Neural progenitor cell (in vitro differentiated cells): Measurements from ENCODE around the gene LAMTOR5. TPM values are rescaled to one million over a fixed set of nuclear protein-coding genes. Genes with fewer than 3 reads are reported as not detected.

Experiments
- DNase-seq: peaks from one replicate; pipeline ENCODE4 v3.0.0-alpha.2; 2016; ENCODE audit warnings: low spot score
- H2AFZ ChIP-seq: fragments of 200-600 bp; sonication (generic); replicated peaks from 2 replicates; pipeline ENCODE4 v1.6.1; 2016; ENCODE audit warnings: antibody characterized with exemption
- H3F3A ChIP-seq: fragments of 200-600 bp; sonication (generic); 2 replicates; pipeline ENCODE4 v1.6.1; 2016; ENCODE audit warnings: antibody characterized with exemption, low read depth
- H3K27ac ChIP-seq: fragments of 200-600 bp; sonication (generic); 2 replicates; pipeline ENCODE4 v1.5.1; 2016; ENCODE audit warnings: mild to moderate bottlenecking
- H3K27me3 ChIP-seq: fragments of 200-600 bp; sonication (generic); 2 replicates; pipeline ENCODE4 v1.6.1; 2016; ENCODE audit warnings: mild to moderate bottlenecking, moderate library complexity
- H3K36me3 ChIP-seq: fragments of 200-600 bp; sonication (generic); 2 replicates; pipeline ENCODE4 v1.5.1; 2016
- H3K4me1 ChIP-seq: fragments of 200-600 bp; sonication (generic); 2 replicates; pipeline ENCODE4 v1.6.1; 2016; ENCODE audit warnings: mixed run types
- H3K4me2 ChIP-seq: fragments of 200-600 bp; sonication (generic); 2 replicates; pipeline ENCODE4 v1.6.1; 2016
- H3K4me3 ChIP-seq: fragments of 200-600 bp; sonication (generic); 2 replicates; pipeline ENCODE4 v1.5.1; 2016
- H3K79me2 ChIP-seq: fragments of 200-600 bp; sonication (generic); 2 replicates; pipeline ENCODE4 v1.6.1; 2016; ENCODE audit warnings: low read depth
- H3K9ac ChIP-seq: fragments of 200-600 bp; sonication (generic); 2 replicates; pipeline ENCODE4 v1.6.1; 2016
- H3K9me3 ChIP-seq: fragments of 200-600 bp; sonication (generic); 2 replicates; pipeline ENCODE4 v1.5.1; 2016; ENCODE audit warnings: low read depth
- H4K20me1 ChIP-seq: fragments of 200-600 bp; sonication (generic); 2 replicates; pipeline ENCODE4 v1.6.1; 2016; ENCODE audit warnings: low read depth
- H3K27ac Mint-ChIP-seq: 3 replicates; pipeline ENCODE4 v1.8.0; 2021; ENCODE audit warnings: mixed read lengths
- H3K27me3 Mint-ChIP-seq: 2 replicates; pipeline ENCODE4 v1.8.0; 2022; ENCODE audit warnings: low read depth, mild to moderate bottlenecking, inconsistent platforms, moderate library complexity, mixed read lengths; ENCODE audit not compliant: insufficient read depth
- H3K36me3 Mint-ChIP-seq: 3 replicates; pipeline ENCODE4 v1.8.0; 2021; ENCODE audit warnings: mixed read lengths
- H3K4me1 Mint-ChIP-seq: 3 replicates; pipeline ENCODE4 v1.8.0; 2021; ENCODE audit warnings: mixed read lengths
- H3K4me3 Mint-ChIP-seq: 3 replicates; pipeline ENCODE4 v1.8.0; 2021; ENCODE audit warnings: mild to moderate bottlenecking, moderate library complexity, mixed read lengths
- H3K9me3 Mint-ChIP-seq: 3 replicates; pipeline ENCODE4 v1.8.0; 2020; ENCODE audit warnings: mixed read lengths
- CTCF ChIP-seq: fragments of 200-600 bp; sonication (generic); IDR thresholded peaks from 2 replicates; pipeline ENCODE4 v1.5.1; 2017; ENCODE audit warnings: antibody characterized with exemption, mild to moderate bottlenecking
- EZH2 ChIP-seq: fragments of 200-600 bp; sonication (generic); IDR thresholded peaks from 2 replicates; pipeline ENCODE4 v1.6.1; 2017; ENCODE audit warnings: antibody characterized with exemption, mild to moderate bottlenecking, moderate library complexity
- EZH2phosphoT487 ChIP-seq: fragments of 200-600 bp; sonication (generic); IDR thresholded peaks from 2 replicates; pipeline ENCODE4 v1.6.1; 2017; ENCODE audit warnings: antibody characterized with exemption
- total RNA-seq: library from RNA; depleted of rRNA; stranded (reverse); fragments of >200 nt; gene quantifications from 2 replicates; pipeline ENCODE4 v1.2.3, GENCODE V29; 2015; ENCODE audit warnings: low replicate concordance

LAMTOR5 gene
- total RNA-seq, 1 donor from 2014 or later: 46.8 TPM

- no peaks in the 10 kb centered on the region for H3K36me3 ChIP-seq
- Mint-ChIP-seq H3K4me1 (no peaks in the 10 kb centered on the region), H3K9me3 (no peaks in the 10 kb centered on the region), H3K4me3 (no peak within 1 kb of the TSS), H3K27me3 (peaks cover 18% of the 10 kb centered on the region), H3K27ac (no peak within 1 kb of the TSS), H3K36me3 (no peaks in the 10 kb centered on the region)
- H3K27me3 ChIP-seq: no peaks in the 10 kb centered on the region
- H3K9ac ChIP-seq: no peak within 1 kb of the TSS
- H3K4me2 ChIP-seq: no peak within 1 kb of the TSS
- H2AFZ ChIP-seq: no peak within 1 kb of the TSS
- no peak within 1 kb of the TSS for H3K27ac ChIP-seq
- H3K9me3 ChIP-seq: no peaks in the 10 kb centered on the region
- DNase-seq: no peak
- no peaks in the 10 kb centered on the region for H3K79me2 ChIP-seq
- H3F3A ChIP-seq: no peaks in the 10 kb centered on the region
- no peaks in the 10 kb centered on the region for H3K4me1 ChIP-seq
- TF ChIP-seq EZH2 (no peak), EZH2phosphoT487 (no peak), CTCF (no peak)
- no peaks in the 10 kb centered on the region for H4K20me1 ChIP-seq
- no peak within 1 kb of the TSS for H3K4me3 ChIP-seq
Measured at GRCh38 chr1:110450929-110451328, 43.4 kb upstream of the LAMTOR5 start, which contains the start of gene PROK1. Gene PROK1, plus strand, starts transcription at chr1:110451149. Its CDS starts 68 bp downstream, at chr1:110451217.

DNA sequence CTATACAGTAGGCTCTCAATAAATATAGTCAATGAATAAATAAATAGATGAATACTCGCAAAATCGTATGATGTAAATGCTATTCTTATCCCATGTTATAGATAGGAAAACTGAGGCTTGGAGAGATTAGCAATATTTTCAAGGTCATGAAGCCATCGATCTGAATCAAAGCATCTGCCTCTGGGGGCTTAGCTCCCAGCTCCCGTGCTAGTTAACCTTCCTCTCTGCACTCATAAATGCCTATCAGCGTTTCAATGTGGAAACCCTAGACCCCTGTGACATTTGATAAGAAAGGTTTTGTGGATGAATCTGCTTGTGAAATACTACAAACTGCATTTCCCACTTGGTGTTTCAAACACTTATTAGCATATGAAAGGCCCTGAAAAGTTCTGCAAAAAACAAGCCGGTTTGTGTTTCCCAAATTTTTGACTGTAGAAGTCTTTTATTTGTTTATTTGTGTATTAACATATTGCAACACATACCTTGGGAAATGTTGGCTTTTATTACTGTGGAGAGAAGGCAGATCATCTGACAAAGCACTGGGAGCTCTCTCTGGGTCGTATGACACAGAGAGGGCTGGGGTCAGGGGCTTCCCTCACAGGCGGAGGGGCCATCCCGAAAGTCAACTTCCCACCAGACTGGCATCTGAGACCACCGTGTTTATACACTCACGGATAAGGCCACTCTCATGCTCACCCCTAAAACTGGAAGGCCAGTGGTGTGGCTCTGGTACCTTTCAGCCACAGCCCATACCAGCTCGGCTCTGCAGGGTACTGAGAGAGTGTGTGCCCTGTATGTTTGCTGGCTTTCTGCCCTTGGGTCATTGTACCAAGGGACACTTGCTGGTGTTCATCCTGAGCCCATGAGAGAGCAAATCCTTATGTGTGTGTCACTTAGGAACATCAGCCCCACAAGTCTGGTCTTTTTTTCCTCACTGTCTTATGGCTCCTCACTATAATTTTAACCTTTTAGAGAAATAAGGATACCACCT is 42.5 kb upstream of the LAMTOR5 start:
- Mint-ChIP-seq H3K4me3 (no peak overlapping the region), H3K27ac (no peak overlapping the region), H3K27me3 (peaks cover 18% of the 10 kb centered on the region), H3K9me3 (no peaks in the 10 kb centered on the region), H3K4me1 (no peaks in the 10 kb centered on the region), H3K36me3 (no peaks in the 10 kb centered on the region)
- Histone ChIP-seq H3K36me3 (no peaks in the 10 kb centered on the region), H3K4me1 (no peaks in the 10 kb centered on the region), H3K27ac (no peak overlapping the region), H2AFZ (no peak overlapping the region), H4K20me1 (no peaks in the 10 kb centered on the region), H3K4me3 (no peak overlapping the region), H3K9ac (no peak overlapping the region), H3K4me2 (no peak overlapping the region), H3F3A (no peaks in the 10 kb centered on the region), H3K79me2 (no peaks in the 10 kb centered on the region), H3K27me3 (no peaks in the 10 kb centered on the region), H3K9me3 (no peaks in the 10 kb centered on the region)
- no peak for TF ChIP-seq EZH2
- TF ChIP-seq EZH2phosphoT487: no peak
- no peak for TF ChIP-seq CTCF
- DNase-seq: no peak

- Histone ChIP-seq H2AFZ (no peak overlapping the region), H4K20me1 (no peaks in the 10 kb centered on the region), H3K9ac (no peak overlapping the region), H3K4me2 (no peak overlapping the region), H3K4me3 (no peak overlapping the region), H3K79me2 (no peaks in the 10 kb centered on the region), H3F3A (no peaks in the 10 kb centered on the region), H3K4me1 (no peaks in the 10 kb centered on the region), H3K27ac (no peak overlapping the region), H3K9me3 (no peaks in the 10 kb centered on the region), H3K36me3 (no peaks in the 10 kb centered on the region), H3K27me3 (no peaks in the 10 kb centered on the region)
- TF ChIP-seq EZH2: no peak
- TF ChIP-seq EZH2phosphoT487: no peak
- TF ChIP-seq CTCF: no peak
- peaks cover 8% of the 10 kb centered on the region for H3K4me1 Mint-ChIP-seq
- DNase-seq: no peak
- H3K9me3 Mint-ChIP-seq: no peaks in the 10 kb centered on the region
- no peaks in the 10 kb centered on the region for H3K36me3 Mint-ChIP-seq
- peak overlapping the region; percentile 3 for H3K4me3 Mint-ChIP-seq
- H3K27me3 Mint-ChIP-seq: peaks cover 14% of the 10 kb centered on the region
- H3K27ac Mint-ChIP-seq: no peak overlapping the region
Measured at GRCh38 chr1:110444561-110444960, 37.1 kb upstream of the LAMTOR5 start.
